Smooth muscle cell (in vitro differentiated cells): ENCODE measurements around the gene INPP5A. TPM values are rescaled to one million over a fixed set of nuclear protein-coding genes. Genes with fewer than 3 reads are reported as not detected.

ENCODE experiments used
- DNase-seq: peaks from one replicate; lab custom pipeline; 2025; ENCODE audit not compliant: unreplicated experiment; lab: John Stamatoyannopoulos, UW
- H2AFZ ChIP-seq: fragments of 200-600 bp; sonication (generic); 2 replicates; pipeline ENCODE4 v1.6.0; 2016; ENCODE audit warnings: antibody characterized with exemption, low read depth, mild to moderate bottlenecking
- H3F3A ChIP-seq: fragments of 200-600 bp; sonication (generic); 2 replicates; pipeline ENCODE4 v1.6.0; 2017; ENCODE audit warnings: antibody characterized with exemption, low read depth
- H3K27ac ChIP-seq: fragments of 200-600 bp; sonication (generic); 2 replicates; pipeline ENCODE4 v1.5.1; 2016; ENCODE audit warnings: low read depth, mild to moderate bottlenecking
- H3K27me3 ChIP-seq: fragments of 200-600 bp; sonication (generic); 2 replicates; pipeline ENCODE4 v1.6.1; 2016; ENCODE audit warnings: low read depth, mild to moderate bottlenecking
- H3K36me3 ChIP-seq: fragments of 200-600 bp; sonication (generic); 2 replicates; pipeline ENCODE4 v1.5.1; 2016; ENCODE audit warnings: low read depth
- H3K4me1 ChIP-seq: fragments of 200-600 bp; sonication (generic); 2 replicates; pipeline ENCODE4 v1.5.1; 2016; ENCODE audit warnings: low read depth
- H3K4me2 ChIP-seq: fragments of 200-600 bp; sonication (generic); 2 replicates; pipeline ENCODE4 v1.6.0; 2016; ENCODE audit warnings: mild to moderate bottlenecking
- H3K4me3 ChIP-seq: fragments of 200-600 bp; sonication (generic); 2 replicates; pipeline ENCODE4 v1.5.1; 2016; ENCODE audit warnings: mild to moderate bottlenecking
- H3K79me2 ChIP-seq: fragments of 200-600 bp; sonication (generic); 2 replicates; pipeline ENCODE4 v1.6.0; 2016; ENCODE audit warnings: low read depth, mild to moderate bottlenecking
- H3K9ac ChIP-seq: fragments of 200-600 bp; sonication (generic); 2 replicates; pipeline ENCODE4 v1.6.0; 2016; ENCODE audit warnings: low read depth
- H3K9me3 ChIP-seq: fragments of 200-600 bp; sonication (generic); replicated peaks from 2 replicates; pipeline ENCODE4 v1.5.1; 2016; ENCODE audit warnings: low read depth
- H4K20me1 ChIP-seq: fragments of 200-600 bp; sonication (generic); 2 replicates; pipeline ENCODE4 v1.6.0; 2016; ENCODE audit warnings: low read depth
- WGBS: methylation state at CpG from one replicate; pipeline ENCODE4 v1.1.7; 2016; ENCODE audit warnings: low lambda C conversion rate; 5-methylcytosine and 5-hydroxymethylcytosine counted together
- polyA plus RNA-seq: library from polyadenylated mRNA; unstranded; fragments of >200 nt; fragmentation: Nextera tagmentation; extraction: Ambion mirVana; gene quantifications from 2 replicates; pipeline ENCODE4 v1.2.1, GENCODE V29; 2016
- total RNA-seq: library from RNA; depleted of rRNA; stranded (reverse); fragments of >200 nt; gene quantifications from 2 replicates; pipeline ENCODE4 v1.2.3, GENCODE V29; 2014
- TF ChIP-seq, protein P1 (sequence below): fragments of 200-600 bp; sonication (generic); IDR thresholded peaks from 2 replicates; pipeline ENCODE4 v1.5.1; 2017; ENCODE audit warnings: borderline replicate concordance, mild to moderate bottlenecking, antibody characterized with exemption; ENCODE audit not compliant: insufficient read depth, poor library complexity, severe bottlenecking

The INPP5A gene
- total and polyA plus RNA-seq, 2 experiments from 2014 or later: 48.0 to 55.9 TPM

DNA sequence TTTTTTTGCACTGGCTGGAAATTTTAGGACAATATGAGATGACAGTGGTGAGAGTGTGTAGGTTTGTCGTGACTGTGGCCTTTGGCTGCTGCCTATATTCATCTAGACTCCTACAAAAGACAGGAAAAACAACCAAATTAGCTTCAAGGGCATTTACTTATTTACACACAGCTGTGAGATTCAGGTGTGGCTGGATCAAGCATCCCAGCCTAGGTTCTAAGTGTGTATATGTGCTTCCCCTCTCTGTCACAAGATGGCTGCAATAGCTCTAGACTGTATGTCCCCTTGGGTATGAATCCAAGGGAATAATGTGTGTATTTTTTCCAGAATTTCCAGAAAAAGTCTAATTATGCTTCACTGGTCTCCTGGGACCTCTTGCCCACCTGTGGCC lies 25.5 kb upstream of the INPP5A start:
- H4K20me1 ChIP-seq: no peaks in the 10 kb centered on the region
- no peaks in the 10 kb centered on the region for H3K36me3 ChIP-seq
- peak overlapping the region; percentile 0 for H3K4me2 ChIP-seq
- DNase-seq: no peak
- H3K9ac ChIP-seq: no peak overlapping the region
- no peak overlapping the region for H3K27ac ChIP-seq
- H3K9me3 ChIP-seq: no peaks in the 10 kb centered on the region
- H3F3A ChIP-seq: no peaks in the 10 kb centered on the region
- H3K27me3 ChIP-seq: no peaks in the 10 kb centered on the region
- no peak overlapping the region for H3K4me3 ChIP-seq
- 86% methylated on average over 1 of the region's 1 CpG for WGBS
- no peak overlapping the region for H2AFZ ChIP-seq
- H3K4me1 ChIP-seq: peaks cover 4% of the 10 kb centered on the region
- H3K79me2 ChIP-seq: no peaks in the 10 kb centered on the region
- TF ChIP-seq, protein P1, sequence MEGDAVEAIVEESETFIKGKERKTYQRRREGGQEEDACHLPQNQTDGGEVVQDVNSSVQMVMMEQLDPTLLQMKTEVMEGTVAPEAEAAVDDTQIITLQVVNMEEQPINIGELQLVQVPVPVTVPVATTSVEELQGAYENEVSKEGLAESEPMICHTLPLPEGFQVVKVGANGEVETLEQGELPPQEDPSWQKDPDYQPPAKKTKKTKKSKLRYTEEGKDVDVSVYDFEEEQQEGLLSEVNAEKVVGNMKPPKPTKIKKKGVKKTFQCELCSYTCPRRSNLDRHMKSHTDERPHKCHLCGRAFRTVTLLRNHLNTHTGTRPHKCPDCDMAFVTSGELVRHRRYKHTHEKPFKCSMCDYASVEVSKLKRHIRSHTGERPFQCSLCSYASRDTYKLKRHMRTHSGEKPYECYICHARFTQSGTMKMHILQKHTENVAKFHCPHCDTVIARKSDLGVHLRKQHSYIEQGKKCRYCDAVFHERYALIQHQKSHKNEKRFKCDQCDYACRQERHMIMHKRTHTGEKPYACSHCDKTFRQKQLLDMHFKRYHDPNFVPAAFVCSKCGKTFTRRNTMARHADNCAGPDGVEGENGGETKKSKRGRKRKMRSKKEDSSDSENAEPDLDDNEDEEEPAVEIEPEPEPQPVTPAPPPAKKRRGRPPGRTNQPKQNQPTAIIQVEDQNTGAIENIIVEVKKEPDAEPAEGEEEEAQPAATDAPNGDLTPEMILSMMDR: no peak

DNA sequence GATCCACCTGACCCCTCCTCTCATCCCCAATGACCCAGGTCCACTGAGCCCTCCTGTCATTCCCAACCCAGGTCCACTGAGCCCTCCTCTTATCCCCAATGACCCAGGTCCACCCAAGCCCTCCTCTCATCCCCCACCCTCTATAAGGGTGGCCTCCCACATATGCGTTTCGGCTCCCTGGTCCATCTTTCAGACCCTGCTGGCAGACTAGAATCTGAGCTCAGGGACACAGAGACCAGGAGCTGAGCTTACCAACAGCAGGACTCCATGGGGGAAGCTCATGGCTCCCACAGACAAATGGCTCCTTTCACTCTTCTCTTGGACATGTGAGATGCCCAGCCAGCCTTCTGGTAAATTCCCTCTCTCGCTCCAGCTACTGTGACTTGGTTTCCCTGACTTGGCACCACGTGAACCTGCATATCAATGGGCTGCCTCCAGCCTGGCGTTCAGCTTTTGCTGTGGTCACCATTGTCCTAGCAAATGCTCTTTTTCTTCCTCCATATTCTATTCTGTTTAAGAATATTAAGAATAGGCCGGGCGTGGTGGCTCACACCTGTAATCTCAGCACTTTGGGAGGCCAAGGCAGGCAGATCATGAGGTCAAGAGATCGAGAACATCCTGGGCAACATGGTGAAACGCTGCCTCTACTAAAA lies 24.8 kb upstream of the INPP5A start:
- H2AFZ ChIP-seq: no peak overlapping the region
- H3K79me2 ChIP-seq: no peaks in the 10 kb centered on the region
- no peaks in the 10 kb centered on the region for H3K9me3 ChIP-seq
- H3K4me3 ChIP-seq: no peak overlapping the region
- no peak for DNase-seq
- H3K27me3 ChIP-seq: no peaks in the 10 kb centered on the region
- no peaks in the 10 kb centered on the region for H3K36me3 ChIP-seq
- no peak overlapping the region for H3K27ac ChIP-seq
- H3K4me2 ChIP-seq: no peak overlapping the region
- H3K4me1 ChIP-seq: peaks cover 10% of the 10 kb centered on the region
- H4K20me1 ChIP-seq: no peaks in the 10 kb centered on the region
- H3K9ac ChIP-seq: no peak overlapping the region
- 88% methylated on average over 9 of the region's 9 CpGs for WGBS
- no peaks in the 10 kb centered on the region for H3F3A ChIP-seq
- TF ChIP-seq, protein P1: no peak

DNA sequence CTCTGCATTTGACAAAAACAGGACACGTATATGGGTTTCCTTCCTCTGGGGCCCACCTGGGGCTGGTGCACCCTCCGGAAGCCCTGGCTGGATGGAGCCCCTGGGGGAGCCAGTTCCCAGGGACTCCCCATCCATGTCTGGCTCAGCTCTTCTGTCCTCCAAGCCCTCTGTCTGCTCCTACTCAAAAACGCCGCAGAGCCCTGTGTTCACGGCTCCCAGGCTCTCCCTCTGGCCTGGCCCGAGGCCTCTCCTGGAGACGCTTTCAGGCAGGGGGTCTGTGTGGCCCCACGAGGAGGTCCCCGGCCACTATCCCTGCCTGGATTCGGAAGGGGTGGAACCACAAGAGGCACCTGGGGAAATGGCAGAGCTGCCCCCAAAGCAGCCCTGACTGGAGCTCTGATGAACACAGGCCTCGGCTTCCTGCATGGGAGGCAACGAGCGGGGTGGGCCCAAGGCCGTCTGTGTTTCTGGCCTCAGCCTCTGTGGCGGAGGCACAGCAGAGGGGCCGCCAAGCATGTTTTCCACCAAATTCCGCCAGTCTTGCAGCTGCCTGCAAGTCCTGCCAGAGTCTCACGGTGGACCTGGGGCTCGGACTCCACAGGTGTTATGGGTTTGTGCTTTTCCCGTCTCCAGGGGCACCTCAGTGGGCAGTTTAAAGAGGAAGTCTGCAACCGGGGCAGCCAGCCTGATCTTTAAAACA lies 22.6 kb upstream of the INPP5A start:
- Histone ChIP-seq H3K9me3 (no peaks in the 10 kb centered on the region), H2AFZ (no peak overlapping the region), H3K27me3 (no peaks in the 10 kb centered on the region), H3K79me2 (no peaks in the 10 kb centered on the region), H3K4me3 (no peak overlapping the region), H3K4me1 (peaks cover 17% of the 10 kb centered on the region), H4K20me1 (no peaks in the 10 kb centered on the region), H3K27ac (no peak overlapping the region), H3K9ac (no peak overlapping the region), H3K36me3 (no peaks in the 10 kb centered on the region), H3F3A (no peaks in the 10 kb centered on the region), H3K4me2 (no peak overlapping the region)
- 89% methylated on average over 20 of the region's 21 CpGs for WGBS
- no peak for DNase-seq
- TF ChIP-seq, protein P1: no peak
